ENCODE results near the gene DNAJC11.

DNA sequence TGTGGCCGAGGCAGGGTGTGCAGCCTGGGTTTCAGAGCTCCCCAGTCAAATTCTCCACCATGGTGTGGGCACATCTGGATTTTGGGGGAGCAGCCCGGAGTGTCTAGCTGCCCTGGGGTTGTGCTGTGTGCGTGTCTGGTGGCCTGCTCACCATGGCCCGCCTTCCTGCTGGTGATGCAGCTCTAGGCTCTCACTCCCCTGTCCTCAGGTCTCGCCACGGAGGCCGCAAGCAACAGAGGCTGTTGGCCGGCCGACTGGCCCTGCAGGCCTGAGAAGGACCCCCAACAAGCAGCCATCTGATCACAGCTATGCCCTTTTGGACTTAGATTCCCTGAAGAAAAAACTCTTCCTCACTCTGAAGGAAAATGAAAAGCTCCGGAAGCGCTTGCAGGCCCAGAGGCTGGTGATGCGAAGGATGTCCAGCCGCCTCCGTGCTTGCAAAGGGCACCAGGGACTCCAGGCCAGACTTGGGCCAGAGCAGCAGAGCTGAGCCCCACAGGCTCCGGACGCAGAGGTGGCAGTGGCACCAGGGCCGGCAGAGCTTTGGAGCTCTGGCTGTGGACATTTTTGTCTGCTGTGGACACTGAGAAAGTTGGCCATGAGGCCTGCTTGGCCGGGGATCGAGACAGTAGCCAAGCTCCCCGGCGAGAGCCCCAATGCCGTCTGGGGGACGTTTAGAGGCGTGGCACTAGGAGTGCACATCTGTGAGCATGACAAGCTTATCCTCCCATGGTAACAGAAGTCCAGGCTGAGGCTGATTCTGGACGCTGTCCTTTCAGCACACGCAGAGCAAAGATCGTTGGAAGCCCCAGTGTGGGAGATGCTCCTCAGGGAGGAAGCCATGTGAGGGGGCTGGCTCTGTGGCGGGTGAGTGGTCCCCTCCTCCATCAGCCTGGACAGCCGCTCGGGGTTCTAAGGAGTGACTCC is 68.8 kb downstream of the DNAJC11 start:
- TF ChIP-seq POLR2AphosphoS5 (IDR thresholded peaks at IDR 0.05; ENCODE audit: low read depth, low read length), result no peak
- TF ChIP-seq, protein P1, sequence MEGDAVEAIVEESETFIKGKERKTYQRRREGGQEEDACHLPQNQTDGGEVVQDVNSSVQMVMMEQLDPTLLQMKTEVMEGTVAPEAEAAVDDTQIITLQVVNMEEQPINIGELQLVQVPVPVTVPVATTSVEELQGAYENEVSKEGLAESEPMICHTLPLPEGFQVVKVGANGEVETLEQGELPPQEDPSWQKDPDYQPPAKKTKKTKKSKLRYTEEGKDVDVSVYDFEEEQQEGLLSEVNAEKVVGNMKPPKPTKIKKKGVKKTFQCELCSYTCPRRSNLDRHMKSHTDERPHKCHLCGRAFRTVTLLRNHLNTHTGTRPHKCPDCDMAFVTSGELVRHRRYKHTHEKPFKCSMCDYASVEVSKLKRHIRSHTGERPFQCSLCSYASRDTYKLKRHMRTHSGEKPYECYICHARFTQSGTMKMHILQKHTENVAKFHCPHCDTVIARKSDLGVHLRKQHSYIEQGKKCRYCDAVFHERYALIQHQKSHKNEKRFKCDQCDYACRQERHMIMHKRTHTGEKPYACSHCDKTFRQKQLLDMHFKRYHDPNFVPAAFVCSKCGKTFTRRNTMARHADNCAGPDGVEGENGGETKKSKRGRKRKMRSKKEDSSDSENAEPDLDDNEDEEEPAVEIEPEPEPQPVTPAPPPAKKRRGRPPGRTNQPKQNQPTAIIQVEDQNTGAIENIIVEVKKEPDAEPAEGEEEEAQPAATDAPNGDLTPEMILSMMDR (IDR thresholded peaks at IDR 0.05), result no peak

All from Panc1 (cell line).